Measurements from ENCODE around the gene WBP1L.
A peak's percentile ranks its signal among the peaks of the same experiment; 100 is the strongest.
"Not testable (repeated sequence)": the region's sequence is repeated elsewhere in the genome, so short reads cannot be mapped to it uniquely, and the experiment has no call there.

WBP1L gene

GRCh38 chr10:102811346-102811745 lies 67.6 kb downstream of the WBP1L start:
- DNase-seq (ENCODE audit: low read depth in 2 of 2) = no peak

GRCh38 chr10:102812231-102812876 lies 68.6 kb downstream of the WBP1L start:
- no peak for DNase-seq (ENCODE audit: low read depth in 2 of 2)

- no peak for DNase-seq (ENCODE audit: low read depth in 2 of 2)
Measured at GRCh38 chr10:102813017-102813541, 69.3 kb downstream of the WBP1L start.

- no peak for DNase-seq (ENCODE audit: low read depth in 2 of 2)
Measured at GRCh38 chr10:102813734-102814452, 70.1 kb downstream of the WBP1L start.

GRCh38 chr10:102814453-102814871 lies 70.7 kb downstream of the WBP1L start:
- DNase-seq (ENCODE audit: low read depth in 2 of 2) = no peak

GRCh38 chr10:102814873-102815661 lies 71.3 kb downstream of the WBP1L start:
- DNase-seq (ENCODE audit: low read depth in 2 of 2) = no peak

- DNase-seq (ENCODE audit: low read depth in 2 of 2) = no peak
Measured at GRCh38 chr10:102815790-102816549, 72.2 kb downstream of the WBP1L start.

- no peak for DNase-seq (ENCODE audit: low read depth in 2 of 2)
Measured at GRCh38 chr10:102817175-102817574, 73.4 kb downstream of the WBP1L start.

GRCh38 chr10:102819054-102819453 lies 75.3 kb downstream of the WBP1L start:
- no peak for DNase-seq (ENCODE audit: low read depth in 2 of 2)

GRCh38 chr10:102820008-102820407 lies 76.3 kb downstream of the WBP1L start:
- DNase-seq (ENCODE audit: low read depth in 2 of 2) = not testable (repeated sequence)

GRCh38 chr10:102822222-102822621 lies 78.5 kb downstream of the WBP1L start:
- DNase-seq (ENCODE audit: low read depth in 2 of 2) = no peak

- no peak for DNase-seq (ENCODE audit: low read depth in 2 of 2)
Measured at GRCh38 chr10:102824664-102825063, 80.9 kb downstream of the WBP1L start.

GRCh38 chr10:102826148-102826796 lies 82.5 kb downstream of the WBP1L start:
- DNase-seq (ENCODE audit: low read depth in 2 of 2) = no peak

- DNase-seq (ENCODE audit: low read depth in 2 of 2) = no peak
Measured at GRCh38 chr10:102827597-102827975, 83.8 kb downstream of the WBP1L start.

- no peak for DNase-seq (ENCODE audit: low read depth in 2 of 2)
Measured at GRCh38 chr10:102831322-102832071, 87.7 kb downstream of the WBP1L start.

- no peak for DNase-seq (ENCODE audit: low read depth in 2 of 2)
Measured at GRCh38 chr10:102832248-102832647, 88.5 kb downstream of the WBP1L start.

- DNase-seq (ENCODE audit: low read depth in 2 of 2) = no peak
Measured at GRCh38 chr10:102832987-102833386, 89.2 kb downstream of the WBP1L start.

GRCh38 chr10:102834143-102834542 lies 90.4 kb downstream of the WBP1L start:
- DNase-seq (ENCODE audit: low read depth in 2 of 2) = no peak

GRCh38 chr10:102835007-102835482 lies 91.3 kb downstream of the WBP1L start:
- peak; percentile 54 to 68 for DNase-seq (ENCODE audit: low read depth in 2 of 2)

- no peak for DNase-seq (ENCODE audit: low read depth in 2 of 2)
Measured at GRCh38 chr10:102837230-102837721, 93.5 kb downstream of the WBP1L start, which contains the start of gene CYP17A1. Gene CYP17A1 (minus strand): TSS chr10:102837413. CDS start chr10:102837361, 52 bp downstream.
